ENCODE data around the gene CLEC16A. TPM values are rescaled to one million over a fixed set of nuclear protein-coding genes. Genes with fewer than 3 reads are reported as not detected.
A peak's percentile ranks its signal among the peaks of the same experiment; 100 is the strongest.
"Not testable (repeated sequence)": the region's sequence is repeated elsewhere in the genome, so short reads cannot be mapped to it uniquely, and the experiment has no call there.

The CLEC16A gene
- total RNA-seq, 2 experiments from 2014 or later = 18.4 to 20.1 TPM

DNA sequence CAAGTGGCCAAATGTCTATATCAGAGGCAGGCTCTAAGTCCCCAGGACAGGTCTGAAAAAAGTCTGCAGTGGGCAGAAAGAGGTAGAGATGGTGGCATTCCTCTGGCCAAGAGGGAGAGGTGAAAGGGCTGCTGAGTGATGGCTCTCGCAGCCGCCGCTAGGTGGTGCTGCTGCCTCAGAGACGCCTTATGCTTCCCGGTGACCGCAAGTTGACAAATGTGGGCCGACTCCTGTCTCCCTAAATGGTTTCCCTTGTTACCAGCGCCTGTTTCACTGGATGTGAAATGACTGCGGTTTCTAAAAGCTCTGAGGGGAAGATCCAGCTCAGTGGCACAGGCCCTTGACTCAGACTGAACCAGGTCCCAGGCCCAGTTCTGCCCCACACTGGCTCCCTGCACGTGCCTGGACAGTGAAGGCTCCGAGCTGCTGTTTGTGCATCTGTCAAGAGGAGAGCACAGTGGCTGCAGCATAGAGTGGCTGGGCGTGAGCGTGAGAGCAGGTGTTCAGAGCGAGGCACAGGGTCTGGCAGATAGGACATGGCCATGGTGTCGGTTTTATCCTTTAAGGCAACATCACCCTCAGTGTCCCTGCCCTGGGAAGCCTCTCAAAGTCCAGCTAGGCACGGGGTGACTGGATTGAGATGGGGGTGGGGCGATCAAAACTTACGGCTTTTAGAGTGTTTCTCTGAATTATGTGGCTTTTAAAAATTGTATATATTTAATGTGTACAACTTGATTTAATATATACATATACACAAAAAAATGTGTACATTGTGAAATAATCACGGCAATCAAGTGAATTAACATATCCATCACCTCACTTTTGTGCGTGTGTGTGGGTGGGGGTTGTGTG, 19.9 kb downstream of the CLEC16A start:
- Mint-ChIP-seq H3K4me1 (ENCODE audit: low read depth) (peaks cover 39% of the 10 kb centered on the region), H3K36me3 (ENCODE audit: low read depth) (peaks cover 32% of the 10 kb centered on the region), H3K27me3 (ENCODE audit: low read depth) (no peaks in the 10 kb centered on the region), H3K27ac (peak overlapping the region; percentile 92), H3K9me3 (peaks cover 9% of the 10 kb centered on the region), H3K4me3 (peak overlapping the region; percentile 43)
- intact Hi-C loops (cut with micrococcal nuclease) = loop anchor here (1.0 to 5.0 kb wide), 8 partner anchors 10 to 848 kb away; no protein-coding TSS in a partner anchor
- CTCF ChIA-PET = interaction anchor here (0.6 to 5.3 kb wide), 47 partner anchors 8 to 751 kb away, joined by 3 to 57 read pairs (median 5); partner anchors contain the start of genes CLEC16A, DEXI and SOCS1
- DNase-seq = peak; percentile 92

DNA sequence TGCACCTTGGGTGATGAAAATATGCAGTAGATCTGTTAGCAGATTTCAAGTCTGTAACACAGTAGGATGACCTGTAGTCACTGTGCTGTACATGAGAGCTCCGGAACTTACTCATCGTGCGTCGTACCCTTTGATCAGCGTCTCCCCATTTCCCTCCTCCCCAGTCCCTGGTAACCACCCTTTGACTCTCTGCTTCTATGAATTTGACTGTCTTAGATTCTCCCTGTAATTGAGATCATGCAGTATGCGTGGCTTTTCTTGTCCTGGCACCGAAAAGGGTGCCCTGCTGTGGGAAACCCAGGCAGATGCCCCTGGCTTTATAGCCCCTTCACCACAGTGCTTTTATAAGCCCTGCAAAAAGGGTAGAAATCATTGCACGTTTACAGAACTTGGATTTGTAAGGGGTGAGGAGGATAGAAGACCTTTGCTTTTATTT, 20.5 kb downstream of the CLEC16A start:
- H3K27ac Mint-ChIP-seq = peak overlapping the region; percentile 92
- no peak overlapping the region for H3K4me3 Mint-ChIP-seq
- peaks cover 39% of the 10 kb centered on the region for H3K4me1 Mint-ChIP-seq (ENCODE audit: low read depth)
- CTCF ChIA-PET = interaction anchor here (0.6 to 5.3 kb wide), 29 partner anchors 8 to 441 kb away, joined by 3 to 57 read pairs (median 7); partner anchors contain the start of genes CLEC16A and SOCS1
- peaks cover 9% of the 10 kb centered on the region for H3K9me3 Mint-ChIP-seq
- peaks cover 30% of the 10 kb centered on the region for H3K36me3 Mint-ChIP-seq (ENCODE audit: low read depth)
- no peaks in the 10 kb centered on the region for H3K27me3 Mint-ChIP-seq (ENCODE audit: low read depth)
- intact Hi-C loops (cut with micrococcal nuclease) = loop anchor here (1.0 to 5.0 kb wide), 10 partner anchors 11 to 847 kb away; no protein-coding TSS in a partner anchor
- peak; percentile 80 for DNase-seq

DNA sequence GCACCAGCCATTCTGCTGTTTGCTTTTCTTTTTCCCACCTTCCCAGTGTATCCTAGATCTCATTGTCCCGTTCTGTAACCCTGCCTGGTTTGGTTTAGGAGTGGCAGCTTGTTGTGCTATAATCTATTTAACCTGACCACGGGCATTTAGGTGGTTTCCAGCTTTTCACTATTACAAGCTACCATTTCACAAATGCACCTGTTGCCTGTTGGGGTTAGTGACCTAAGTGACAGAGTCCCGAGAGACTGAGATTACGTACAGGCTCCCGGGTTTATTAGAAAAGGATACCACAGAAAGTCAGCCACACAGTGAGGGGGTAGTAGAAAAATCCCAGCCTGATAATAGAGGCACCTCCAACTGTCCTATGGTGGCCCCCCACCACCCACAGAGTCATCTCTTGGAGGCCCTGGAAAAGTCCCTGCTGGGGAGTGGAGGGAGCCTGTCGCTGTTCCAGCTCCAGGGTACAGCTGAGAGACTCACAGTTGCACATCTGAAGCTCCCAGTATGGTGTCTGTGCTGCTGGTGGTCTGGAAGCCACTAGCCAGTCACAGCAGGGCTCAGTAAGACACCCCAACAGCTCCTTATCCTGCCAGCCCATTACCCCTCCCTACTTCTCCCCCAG, 21.2 kb downstream of the CLEC16A start:
- Mint-ChIP-seq H3K9me3 (peaks cover 9% of the 10 kb centered on the region), H3K27ac (peak overlapping the region; percentile 92), H3K4me3 (no peak overlapping the region), H3K36me3 (ENCODE audit: low read depth) (peaks cover 30% of the 10 kb centered on the region), H3K27me3 (ENCODE audit: low read depth) (no peaks in the 10 kb centered on the region), H3K4me1 (ENCODE audit: low read depth) (peaks cover 39% of the 10 kb centered on the region)
- CTCF ChIA-PET = interaction anchor here (0.6 to 5.3 kb wide), 20 partner anchors 11 to 441 kb away, joined by 3 to 57 read pairs (median 6); partner anchors contain the start of gene SOCS1
- intact Hi-C loops (cut with micrococcal nuclease) = loop anchor here (1.0 to 2.0 kb wide), 4 partner anchors 23 to 675 kb away; no protein-coding TSS in a partner anchor
- peak; percentile 55 for DNase-seq

- H3K36me3 Mint-ChIP-seq (ENCODE audit: low read depth) = peaks cover 36% of the 10 kb centered on the region
- no peak for DNase-seq
- H3K9me3 Mint-ChIP-seq = peaks cover 9% of the 10 kb centered on the region
- intact Hi-C loops (cut with micrococcal nuclease) = no loop called here
- no peaks in the 10 kb centered on the region for H3K27me3 Mint-ChIP-seq (ENCODE audit: low read depth)
- H3K4me3 Mint-ChIP-seq = peak overlapping the region; percentile 1
- H3K4me1 Mint-ChIP-seq (ENCODE audit: low read depth) = peaks cover 39% of the 10 kb centered on the region
- CTCF ChIA-PET = interaction anchor here (0.6 to 5.3 kb wide), 10 partner anchors 17 to 406 kb away, joined by 3 to 57 read pairs (median 3); partner anchors contain the start of gene SOCS1
- peak overlapping the region; percentile 92 for H3K27ac Mint-ChIP-seq
These were observed 21.8 kb downstream of the CLEC16A start for GRCh38 chr16:10966129-10966528.

- Mint-ChIP-seq H3K36me3 (ENCODE audit: low read depth) (peaks cover 36% of the 10 kb centered on the region), H3K4me3 (peak overlapping the region; percentile 1), H3K27ac (peak overlapping the region; percentile 92), H3K4me1 (ENCODE audit: low read depth) (peaks cover 39% of the 10 kb centered on the region)
- H3K9me3 Mint-ChIP-seq; H3K27me3 Mint-ChIP-seq (ENCODE audit: low read depth); intact Hi-C loops (cut with micrococcal nuclease): not testable (repeated sequence)
- DNase-seq = peak; percentile 70
- CTCF ChIA-PET = interaction anchor here (0.6 to 5.3 kb wide), 6 partner anchors 20 to 405 kb away, joined by 3 to 57 read pairs (median 3); partner anchors contain the start of gene SOCS1
These were observed 22.2 kb downstream of the CLEC16A start for GRCh38 chr16:10966559-10966958.

GRCh38 chr16:10967986-10968385, 23.6 kb downstream of the CLEC16A start:
- CTCF ChIA-PET = interaction anchor here (0.6 to 5.3 kb wide), 7 partner anchors 11 to 564 kb away, joined by 3 to 57 read pairs (median 4); partner anchors contain the start of gene SOCS1
- no peak overlapping the region for H3K4me3 Mint-ChIP-seq
- intact Hi-C loops (cut with micrococcal nuclease) = no loop called here
- H3K36me3 Mint-ChIP-seq (ENCODE audit: low read depth) = peaks cover 37% of the 10 kb centered on the region
- peaks cover 47% of the 10 kb centered on the region for H3K4me1 Mint-ChIP-seq (ENCODE audit: low read depth)
- no peak for DNase-seq
- peaks cover 9% of the 10 kb centered on the region for H3K9me3 Mint-ChIP-seq
- H3K27me3 Mint-ChIP-seq (ENCODE audit: low read depth) = no peaks in the 10 kb centered on the region
- H3K27ac Mint-ChIP-seq = no peak overlapping the region

DNA sequence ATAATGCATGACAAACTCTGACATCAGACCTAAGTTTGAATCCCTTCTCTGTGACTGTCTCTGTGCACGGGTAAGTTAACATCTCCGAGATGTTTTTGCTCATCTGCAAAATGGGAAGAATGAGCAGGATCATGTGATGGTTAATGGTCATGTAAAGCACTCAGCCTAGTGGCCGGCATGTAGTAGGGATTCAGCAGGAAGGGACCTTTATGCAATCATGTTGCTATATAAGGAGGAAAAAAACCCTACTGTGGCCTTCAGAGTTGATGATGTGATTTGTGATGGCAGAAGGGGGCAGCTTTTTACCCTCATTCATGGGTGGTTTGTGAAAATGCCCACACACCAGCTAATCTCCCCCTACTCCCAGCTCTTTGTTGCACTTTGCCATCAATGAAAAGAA, 24.1 kb downstream of the CLEC16A start:
- peaks cover 51% of the 10 kb centered on the region for H3K4me1 Mint-ChIP-seq (ENCODE audit: low read depth)
- DNase-seq = no peak
- CTCF ChIA-PET = interaction anchor here (0.6 to 2.5 kb wide), 7 partner anchors 11 to 563 kb away, joined by 3 to 10 read pairs (median 4); partner anchors contain the start of gene SOCS1
- H3K4me3 Mint-ChIP-seq = no peak overlapping the region
- intact Hi-C loops (cut with micrococcal nuclease) = no loop called here
- peaks cover 38% of the 10 kb centered on the region for H3K36me3 Mint-ChIP-seq (ENCODE audit: low read depth)
- no peak overlapping the region for H3K27ac Mint-ChIP-seq
- H3K27me3 Mint-ChIP-seq (ENCODE audit: low read depth) = no peaks in the 10 kb centered on the region
- peaks cover 9% of the 10 kb centered on the region for H3K9me3 Mint-ChIP-seq

- H3K27ac Mint-ChIP-seq = no peak overlapping the region
- DNase-seq = no peak
- intact Hi-C loops (cut with micrococcal nuclease) = loop anchor here (2.0 kb wide), 1 partner anchor 15 kb away; no protein-coding TSS in a partner anchor
- peaks cover 42% of the 10 kb centered on the region for H3K4me1 Mint-ChIP-seq (ENCODE audit: low read depth)
- peaks cover 34% of the 10 kb centered on the region for H3K36me3 Mint-ChIP-seq (ENCODE audit: low read depth)
- CTCF ChIA-PET = interaction anchor here (0.6 to 2.5 kb wide), 6 partner anchors 16 to 436 kb away, joined by 3 to 8 read pairs (median 6); no protein-coding TSS in a partner anchor
- H3K4me3 Mint-ChIP-seq = no peak overlapping the region
- no peaks in the 10 kb centered on the region for H3K27me3 Mint-ChIP-seq (ENCODE audit: low read depth)
- peaks cover 9% of the 10 kb centered on the region for H3K9me3 Mint-ChIP-seq
These were observed 25.3 kb downstream of the CLEC16A start for GRCh38 chr16:10969615-10970014.

GRCh38 chr16:10970065-10970464, 25.7 kb downstream of the CLEC16A start:
- peaks cover 37% of the 10 kb centered on the region for H3K4me1 Mint-ChIP-seq (ENCODE audit: low read depth)
- DNase-seq = no peak
- H3K27me3 Mint-ChIP-seq (ENCODE audit: low read depth) = no peaks in the 10 kb centered on the region
- CTCF ChIA-PET = interaction anchor here (0.6 to 2.5 kb wide), 6 partner anchors 255 to 436 kb away, joined by 3 to 9 read pairs (median 6); no protein-coding TSS in a partner anchor
- H3K9me3 Mint-ChIP-seq = peaks cover 9% of the 10 kb centered on the region
- H3K27ac Mint-ChIP-seq = no peak overlapping the region
- no peak overlapping the region for H3K4me3 Mint-ChIP-seq
- intact Hi-C loops (cut with micrococcal nuclease) = loop anchor here (2.0 kb wide), 1 partner anchor 15 kb away; no protein-coding TSS in a partner anchor
- H3K36me3 Mint-ChIP-seq (ENCODE audit: low read depth) = peaks cover 33% of the 10 kb centered on the region

GRCh38 chr16:10971560-10971961, 27.2 kb downstream of the CLEC16A start:
- H3K36me3 Mint-ChIP-seq (ENCODE audit: low read depth) = peaks cover 23% of the 10 kb centered on the region
- H3K4me1 Mint-ChIP-seq (ENCODE audit: low read depth) = peaks cover 22% of the 10 kb centered on the region
- H3K27ac Mint-ChIP-seq = no peak overlapping the region
- DNase-seq = peak; percentile 62
- H3K9me3 Mint-ChIP-seq = no peaks in the 10 kb centered on the region
- H3K4me3 Mint-ChIP-seq = no peak overlapping the region
- intact Hi-C loops (cut with micrococcal nuclease) = loop anchor here (1.0 to 2.0 kb wide), 4 partner anchors 10 to 384 kb away; no protein-coding TSS in a partner anchor
- CTCF ChIA-PET = interaction anchor here (0.7 to 4.0 kb wide), 28 partner anchors 8 to 434 kb away, joined by 3 to 67 read pairs (median 4); partner anchors contain the start of gene SOCS1
- H3K27me3 Mint-ChIP-seq (ENCODE audit: low read depth) = no peaks in the 10 kb centered on the region

DNA sequence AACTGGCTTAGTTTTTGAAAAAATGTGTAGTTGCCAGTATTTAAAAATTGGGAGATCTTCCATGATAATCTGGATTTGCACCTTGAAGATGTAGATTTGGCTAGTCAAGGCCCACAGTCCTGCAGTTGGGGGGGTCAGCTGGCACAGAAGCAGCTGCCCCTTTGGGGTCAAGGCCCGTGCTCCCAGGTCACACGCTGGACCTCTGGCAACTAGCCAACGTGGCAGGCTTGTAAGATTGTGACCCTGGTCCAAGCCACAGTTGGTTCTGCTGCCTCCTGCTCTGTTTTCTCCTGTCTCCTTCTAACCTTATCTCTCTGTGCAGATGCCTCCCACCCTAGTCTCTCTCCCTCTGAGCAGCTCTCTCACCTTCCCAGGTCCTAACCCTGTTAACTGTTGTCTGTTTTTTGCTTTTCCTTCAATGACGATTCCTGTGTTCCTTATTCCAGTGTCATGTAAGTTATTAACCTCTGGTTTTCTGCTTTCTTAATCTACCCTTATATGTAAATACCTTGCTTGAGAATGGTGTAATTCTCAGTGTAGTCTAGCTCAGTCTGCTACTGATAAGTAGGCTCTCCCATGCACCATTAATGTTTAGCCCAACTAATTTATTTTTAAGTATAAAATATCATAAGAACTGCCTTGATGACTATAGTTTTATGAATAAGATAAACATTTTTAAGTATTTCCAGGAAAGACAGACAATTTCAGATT, 27.9 kb downstream of the CLEC16A start:
- H3K4me1 Mint-ChIP-seq (ENCODE audit: low read depth) = peaks cover 18% of the 10 kb centered on the region
- no peak overlapping the region for H3K4me3 Mint-ChIP-seq
- no peak overlapping the region for H3K27ac Mint-ChIP-seq
- CTCF ChIA-PET = interaction anchor here (0.6 to 4.0 kb wide), 13 partner anchors 8 to 412 kb away, joined by 3 to 67 read pairs (median 4); partner anchors contain the start of gene SOCS1
- intact Hi-C loops (cut with micrococcal nuclease) = no loop called here
- DNase-seq = no peak
- H3K36me3 Mint-ChIP-seq (ENCODE audit: low read depth) = peaks cover 16% of the 10 kb centered on the region
- H3K27me3 Mint-ChIP-seq (ENCODE audit: low read depth) = no peaks in the 10 kb centered on the region
- H3K9me3 Mint-ChIP-seq = no peaks in the 10 kb centered on the region
